Measurements from ENCODE around the gene PRSS12. TPM values are rescaled to one million over a fixed set of nuclear protein-coding genes. Genes with fewer than 3 reads are reported as not detected.
"Not testable (repeated sequence)": the region's sequence is repeated elsewhere in the genome, so short reads cannot be mapped to it uniquely, and the experiment has no call there.

The PRSS12 gene, protein sequence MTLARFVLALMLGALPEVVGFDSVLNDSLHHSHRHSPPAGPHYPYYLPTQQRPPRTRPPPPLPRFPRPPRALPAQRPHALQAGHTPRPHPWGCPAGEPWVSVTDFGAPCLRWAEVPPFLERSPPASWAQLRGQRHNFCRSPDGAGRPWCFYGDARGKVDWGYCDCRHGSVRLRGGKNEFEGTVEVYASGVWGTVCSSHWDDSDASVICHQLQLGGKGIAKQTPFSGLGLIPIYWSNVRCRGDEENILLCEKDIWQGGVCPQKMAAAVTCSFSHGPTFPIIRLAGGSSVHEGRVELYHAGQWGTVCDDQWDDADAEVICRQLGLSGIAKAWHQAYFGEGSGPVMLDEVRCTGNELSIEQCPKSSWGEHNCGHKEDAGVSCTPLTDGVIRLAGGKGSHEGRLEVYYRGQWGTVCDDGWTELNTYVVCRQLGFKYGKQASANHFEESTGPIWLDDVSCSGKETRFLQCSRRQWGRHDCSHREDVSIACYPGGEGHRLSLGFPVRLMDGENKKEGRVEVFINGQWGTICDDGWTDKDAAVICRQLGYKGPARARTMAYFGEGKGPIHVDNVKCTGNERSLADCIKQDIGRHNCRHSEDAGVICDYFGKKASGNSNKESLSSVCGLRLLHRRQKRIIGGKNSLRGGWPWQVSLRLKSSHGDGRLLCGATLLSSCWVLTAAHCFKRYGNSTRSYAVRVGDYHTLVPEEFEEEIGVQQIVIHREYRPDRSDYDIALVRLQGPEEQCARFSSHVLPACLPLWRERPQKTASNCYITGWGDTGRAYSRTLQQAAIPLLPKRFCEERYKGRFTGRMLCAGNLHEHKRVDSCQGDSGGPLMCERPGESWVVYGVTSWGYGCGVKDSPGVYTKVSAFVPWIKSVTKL
- total RNA-seq (0.42 and 0.48 TPM in 2 replicates), polyA plus RNA-seq (0.07 and 0.42 TPM in 2 replicates)

GRCh38 chr4:118352843-118353533 lies at the start of gene PRSS12:
Gene PRSS12, minus strand, starts transcription at chr4:118353003. Its CDS starts 283 bp downstream, at chr4:118352720.
- Histone ChIP-seq H3K9me3 (ENCODE audit: low read depth) (no peaks in the 10 kb centered on the region), H3K36me3 (no peaks in the 10 kb centered on the region), H3K4me3 (peak within 1 kb of the TSS; percentile 45), H3K27ac (no peak within 1 kb of the TSS), H3K4me1 (ENCODE audit: low read depth) (no peaks in the 10 kb centered on the region), H3K27me3 (peaks cover 36% of the 10 kb centered on the region)
- peak; percentile 76 for TF ChIP-seq CTCF (IDR thresholded peaks at IDR 0.05; ENCODE audit: low read depth, low read length)
- peak; percentile 56 to 76 for DNase-seq (ENCODE audit: low read depth in 1 of 2, low spot score in 1 of 2)

DNA sequence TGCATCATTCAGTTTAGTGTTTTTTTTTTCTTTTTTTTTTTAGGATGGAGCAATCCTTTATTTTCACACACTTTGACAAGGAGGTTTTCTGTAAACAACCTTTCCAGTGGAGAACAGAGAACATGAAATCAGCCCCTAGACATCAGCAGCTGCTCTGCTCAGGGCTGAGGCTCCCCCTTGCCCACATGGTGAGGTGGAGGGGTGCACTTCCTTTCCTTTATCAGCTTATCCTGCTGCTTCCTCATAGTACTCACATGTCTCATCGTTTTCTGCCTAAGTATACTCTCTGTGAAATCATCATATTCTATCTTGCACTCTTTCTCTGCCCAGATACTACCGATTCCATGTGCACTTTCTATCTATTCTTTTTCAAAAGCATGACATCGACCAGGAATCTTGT lies 47.6 kb upstream of the PRSS12 start:
- H3K36me3 ChIP-seq, result no peaks in the 10 kb centered on the region
- H3K27ac ChIP-seq, result no peak overlapping the region
- TF ChIP-seq CTCF (IDR thresholded peaks at IDR 0.05; ENCODE audit: low read depth, low read length), result no peak
- H3K9me3 ChIP-seq (ENCODE audit: low read depth), result no peaks in the 10 kb centered on the region
- peak in 1 of 2 donors; percentile 18 for DNase-seq (ENCODE audit: low read depth in 1 of 2, low spot score in 1 of 2)
- no peaks in the 10 kb centered on the region for H3K27me3 ChIP-seq
- H3K4me3 ChIP-seq, result no peak overlapping the region
- H3K4me1 ChIP-seq (ENCODE audit: low read depth), result peaks cover 8% of the 10 kb centered on the region

- H3K4me3 ChIP-seq; H3K4me1 ChIP-seq (ENCODE audit: low read depth); H3K27me3 ChIP-seq; H3K9me3 ChIP-seq (ENCODE audit: low read depth); H3K27ac ChIP-seq; H3K36me3 ChIP-seq: not testable (repeated sequence)
- peak; percentile 5 to 8 for DNase-seq (ENCODE audit: low read depth in 1 of 2, low spot score in 1 of 2)
Observed at GRCh38 chr4:118399883-118400282, 47.1 kb upstream of the PRSS12 start.

DNA sequence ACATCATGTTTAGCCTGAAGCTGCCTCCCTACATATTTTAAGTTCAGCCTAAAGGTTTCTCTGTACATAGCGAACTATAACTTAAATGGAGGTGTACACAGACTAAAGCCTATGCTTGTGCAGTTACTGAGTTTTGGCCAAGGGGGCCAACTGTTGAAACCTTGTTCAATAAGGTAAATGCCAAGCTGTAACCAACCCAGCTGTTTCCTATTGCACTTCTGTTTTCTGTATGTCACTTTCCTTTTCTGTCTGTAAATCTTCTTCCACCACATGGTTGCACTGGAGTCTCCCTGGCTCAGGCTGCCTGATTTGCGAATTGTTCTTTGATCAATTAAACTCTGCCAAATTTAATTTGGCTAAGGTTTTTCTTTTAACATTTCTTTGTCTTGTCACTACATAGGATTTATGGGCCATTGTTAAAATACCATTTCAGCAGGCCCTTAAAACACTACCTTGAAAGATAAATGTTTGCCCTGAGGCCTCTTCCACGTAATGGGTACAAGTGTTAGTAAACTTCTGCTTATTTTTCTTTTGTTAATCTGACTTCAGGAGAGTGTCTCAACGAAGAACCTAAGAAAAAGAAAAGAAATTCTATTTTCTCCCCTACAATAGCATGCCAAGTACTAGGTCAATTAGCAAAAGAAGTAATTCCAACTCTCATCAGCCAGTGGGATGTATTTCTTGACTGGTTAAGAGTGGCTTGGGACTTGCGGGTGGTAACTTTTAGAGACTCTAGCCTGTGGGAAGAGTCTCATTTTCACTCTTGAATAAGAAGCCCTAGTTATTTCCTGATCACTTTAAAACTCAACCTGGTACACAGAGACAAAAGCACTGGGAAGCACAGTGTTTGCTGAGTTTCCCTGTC lies 45.7 kb upstream of the PRSS12 start:
- Histone ChIP-seq H3K27me3 (no peaks in the 10 kb centered on the region), H3K36me3 (no peaks in the 10 kb centered on the region), H3K27ac (no peak overlapping the region), H3K4me1 (ENCODE audit: low read depth) (peaks cover 8% of the 10 kb centered on the region), H3K4me3 (no peak overlapping the region), H3K9me3 (ENCODE audit: low read depth) (no peaks in the 10 kb centered on the region)
- TF ChIP-seq CTCF (IDR thresholded peaks at IDR 0.05; ENCODE audit: low read depth, low read length), result no peak
- no peak for DNase-seq (ENCODE audit: low read depth in 1 of 2, low spot score in 1 of 2)

DNA sequence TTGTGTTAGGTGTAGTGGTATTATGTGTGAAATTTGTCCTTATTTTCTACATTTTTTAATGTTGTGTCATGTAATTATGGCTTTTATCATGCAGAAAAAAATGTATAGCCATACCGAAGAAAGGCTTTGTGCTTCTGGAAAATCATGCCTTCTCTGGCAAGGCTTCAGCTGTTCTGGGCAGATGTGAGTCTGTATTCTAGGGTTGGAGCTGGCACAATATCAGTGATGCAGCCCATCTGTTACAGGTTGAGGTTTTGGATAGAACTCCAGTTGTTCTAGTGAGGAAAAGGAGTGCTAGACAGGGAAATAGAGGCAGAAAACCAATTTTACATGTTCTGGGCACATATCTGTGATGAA lies 44.8 kb upstream of the PRSS12 start:
- Histone ChIP-seq H3K4me3 (no peak overlapping the region), H3K27me3 (no peaks in the 10 kb centered on the region), H3K4me1 (ENCODE audit: low read depth) (peaks cover 8% of the 10 kb centered on the region), H3K27ac (no peak overlapping the region), H3K36me3 (no peaks in the 10 kb centered on the region), H3K9me3 (ENCODE audit: low read depth) (no peaks in the 10 kb centered on the region)
- DNase-seq (ENCODE audit: low read depth in 1 of 2, low spot score in 1 of 2), result peak in 1 of 2 donors; percentile 8
- TF ChIP-seq CTCF (IDR thresholded peaks at IDR 0.05; ENCODE audit: low read depth, low read length), result no peak

All from cardiac muscle cell (in vitro differentiated cells and primary cell).